T-helper 2 cell treated with Interferon-gamma antibody and Interleukin-4, amounts not matched to agents 5 μg/mL and 100 μg/mL, for 36 hours (primary cell): ENCODE results near the gene SERPINB2.
A peak's percentile ranks its signal among the peaks of the same experiment; 100 is the strongest.

Experiments
- DNase-seq: peaks from one replicate; pipeline ENCODE4 v3.0.0; 2021; ENCODE audit warnings: low spot score
- H3K27ac Mint-ChIP-seq: one replicate; pipeline ENCODE4 v1.8.0; 2021; ENCODE audit warnings: mild to moderate bottlenecking, mixed read lengths
- H3K27me3 Mint-ChIP-seq: one replicate; pipeline ENCODE4 v1.8.0; 2021; ENCODE audit warnings: low read depth, mixed read lengths
- H3K36me3 Mint-ChIP-seq: one replicate; pipeline ENCODE4 v1.8.0; 2021; ENCODE audit warnings: low read depth, mixed read lengths
- H3K4me1 Mint-ChIP-seq: one replicate; pipeline ENCODE4 v1.8.0; 2021; ENCODE audit warnings: low read depth, mixed read lengths
- H3K4me3 Mint-ChIP-seq: one replicate; pipeline ENCODE4 v1.8.0; 2022; ENCODE audit warnings: mild to moderate bottlenecking, moderate library complexity, mixed read lengths
- H3K9me3 Mint-ChIP-seq: one replicate; pipeline ENCODE4 v1.8.0; 2021; ENCODE audit warnings: mixed read lengths

SERPINB2 gene, protein sequence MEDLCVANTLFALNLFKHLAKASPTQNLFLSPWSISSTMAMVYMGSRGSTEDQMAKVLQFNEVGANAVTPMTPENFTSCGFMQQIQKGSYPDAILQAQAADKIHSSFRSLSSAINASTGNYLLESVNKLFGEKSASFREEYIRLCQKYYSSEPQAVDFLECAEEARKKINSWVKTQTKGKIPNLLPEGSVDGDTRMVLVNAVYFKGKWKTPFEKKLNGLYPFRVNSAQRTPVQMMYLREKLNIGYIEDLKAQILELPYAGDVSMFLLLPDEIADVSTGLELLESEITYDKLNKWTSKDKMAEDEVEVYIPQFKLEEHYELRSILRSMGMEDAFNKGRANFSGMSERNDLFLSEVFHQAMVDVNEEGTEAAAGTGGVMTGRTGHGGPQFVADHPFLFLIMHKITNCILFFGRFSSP

DNA sequence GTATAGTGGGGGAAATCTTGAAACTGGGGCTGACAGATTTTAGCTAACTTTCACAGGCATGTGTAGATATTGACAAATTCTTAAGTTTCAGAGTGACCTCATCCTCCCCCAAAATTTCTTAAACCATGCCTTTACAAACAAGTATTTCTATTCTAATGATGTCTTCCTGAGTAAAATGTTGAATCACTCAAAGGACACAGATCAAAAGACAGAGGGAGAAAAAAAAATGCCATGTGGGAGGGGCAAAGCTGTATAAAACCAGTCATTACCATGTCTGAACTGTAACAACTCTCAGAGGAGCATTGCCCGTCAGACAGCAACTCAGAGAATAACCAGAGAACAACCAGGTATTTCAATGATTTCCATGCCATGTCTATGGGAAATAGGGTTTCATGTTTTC, at the start of gene SERPINB2:
Gene SERPINB2 (plus strand): TSS at position 282 of the 400 bp plus-strand sequence. CDS start 3,740 bp downstream, outside the sequence.
- H3K4me1 Mint-ChIP-seq: no peaks in the 10 kb centered on the region
- H3K36me3 Mint-ChIP-seq: no peaks in the 10 kb centered on the region
- H3K4me3 Mint-ChIP-seq: no peak within 1 kb of the TSS
- H3K27ac Mint-ChIP-seq: no peak within 1 kb of the TSS
- H3K27me3 Mint-ChIP-seq: peaks cover 6% of the 10 kb centered on the region
- DNase-seq: peak; percentile 9
- H3K9me3 Mint-ChIP-seq: no peaks in the 10 kb centered on the region

- no peaks in the 10 kb centered on the region for H3K36me3 Mint-ChIP-seq
- no peak for DNase-seq
- H3K9me3 Mint-ChIP-seq: no peaks in the 10 kb centered on the region
- H3K27ac Mint-ChIP-seq: no peak overlapping the region
- H3K4me3 Mint-ChIP-seq: no peak overlapping the region
- peaks cover 11% of the 10 kb centered on the region for H3K27me3 Mint-ChIP-seq
- no peaks in the 10 kb centered on the region for H3K4me1 Mint-ChIP-seq
Measured at GRCh38 chr18:63843008-63843407, 44.5 kb upstream of the SERPINB2 start.

DNA sequence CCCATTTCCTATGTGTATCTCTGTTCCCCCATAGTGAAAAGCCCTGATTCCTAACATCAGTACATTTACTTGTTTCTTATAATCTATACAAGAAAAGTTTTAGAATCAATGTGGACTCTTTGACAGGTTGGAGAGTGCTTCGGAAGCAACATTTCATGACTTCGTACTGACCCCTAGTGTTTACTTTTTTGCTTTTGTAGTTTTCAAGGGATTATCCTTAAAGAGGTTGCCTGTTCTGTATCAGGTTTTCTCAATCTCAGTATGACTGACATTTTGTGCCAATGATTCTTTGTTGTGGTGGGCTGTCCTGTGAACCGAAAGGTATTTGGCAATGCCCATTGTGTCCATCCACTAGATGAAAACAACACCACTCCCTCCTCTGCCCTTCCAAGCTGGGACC, 43.3 kb upstream of the SERPINB2 start:
- Mint-ChIP-seq H3K36me3 (no peaks in the 10 kb centered on the region), H3K9me3 (no peaks in the 10 kb centered on the region), H3K27me3 (peaks cover 9% of the 10 kb centered on the region), H3K4me3 (no peak overlapping the region), H3K27ac (no peak overlapping the region), H3K4me1 (no peaks in the 10 kb centered on the region)
- DNase-seq: no peak

- Mint-ChIP-seq H3K4me3 (no peak overlapping the region), H3K27ac (no peak overlapping the region), H3K36me3 (no peaks in the 10 kb centered on the region), H3K27me3 (peaks cover 8% of the 10 kb centered on the region), H3K9me3 (no peaks in the 10 kb centered on the region), H3K4me1 (no peaks in the 10 kb centered on the region)
- no peak for DNase-seq
Measured at GRCh38 chr18:63848159-63848558, 39.3 kb upstream of the SERPINB2 start.

DNA sequence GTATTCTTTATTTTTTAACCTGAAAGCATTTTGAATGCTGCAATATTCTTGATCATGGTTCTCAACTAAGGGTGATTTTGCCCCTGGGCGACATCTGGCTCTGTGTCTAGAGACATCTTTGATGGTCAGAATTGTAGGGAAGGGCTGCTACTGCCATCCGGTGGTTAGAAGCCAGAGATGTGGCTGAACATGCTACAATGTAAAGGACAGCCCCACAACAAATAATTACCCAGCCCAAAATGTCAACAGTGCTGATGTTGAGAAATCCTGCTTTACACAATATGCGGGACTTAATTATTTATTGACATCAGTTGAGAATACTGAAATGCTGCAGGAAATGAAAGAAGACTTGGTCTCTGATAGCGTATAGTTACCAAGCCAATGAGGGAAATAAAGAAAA, 37.5 kb upstream of the SERPINB2 start:
- Mint-ChIP-seq H3K27me3 (peaks cover 9% of the 10 kb centered on the region), H3K36me3 (no peaks in the 10 kb centered on the region), H3K9me3 (no peaks in the 10 kb centered on the region), H3K27ac (no peak overlapping the region), H3K4me3 (no peak overlapping the region), H3K4me1 (no peaks in the 10 kb centered on the region)
- no peak for DNase-seq

GRCh38 chr18:63850636-63851035, 36.9 kb upstream of the SERPINB2 start:
- H3K4me1 Mint-ChIP-seq: no peaks in the 10 kb centered on the region
- no peak for DNase-seq
- no peak overlapping the region for H3K4me3 Mint-ChIP-seq
- no peaks in the 10 kb centered on the region for H3K36me3 Mint-ChIP-seq
- no peaks in the 10 kb centered on the region for H3K9me3 Mint-ChIP-seq
- peaks cover 8% of the 10 kb centered on the region for H3K27me3 Mint-ChIP-seq
- H3K27ac Mint-ChIP-seq: no peak overlapping the region

DNA sequence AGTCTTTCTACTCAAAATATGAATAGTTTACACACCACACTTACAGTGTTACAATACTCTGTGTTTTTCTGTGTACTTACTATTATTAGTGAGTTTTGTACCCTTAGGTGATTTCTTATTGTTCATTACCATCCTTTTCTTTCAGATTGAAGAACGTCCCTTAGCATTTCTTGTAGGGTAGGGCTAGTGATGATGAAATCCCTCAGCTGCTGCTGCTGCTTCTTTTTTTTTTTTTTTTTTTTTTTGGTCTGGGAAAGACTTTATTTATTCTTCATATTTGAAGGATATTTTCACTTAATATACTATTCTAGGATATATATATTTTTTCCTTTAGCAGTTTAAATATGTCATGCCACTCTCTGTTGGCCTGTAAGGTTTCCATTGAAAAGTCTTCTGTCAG, 29.0 kb upstream of the SERPINB2 start:
- Mint-ChIP-seq H3K36me3 (no peaks in the 10 kb centered on the region), H3K4me3 (no peak overlapping the region)

DNA sequence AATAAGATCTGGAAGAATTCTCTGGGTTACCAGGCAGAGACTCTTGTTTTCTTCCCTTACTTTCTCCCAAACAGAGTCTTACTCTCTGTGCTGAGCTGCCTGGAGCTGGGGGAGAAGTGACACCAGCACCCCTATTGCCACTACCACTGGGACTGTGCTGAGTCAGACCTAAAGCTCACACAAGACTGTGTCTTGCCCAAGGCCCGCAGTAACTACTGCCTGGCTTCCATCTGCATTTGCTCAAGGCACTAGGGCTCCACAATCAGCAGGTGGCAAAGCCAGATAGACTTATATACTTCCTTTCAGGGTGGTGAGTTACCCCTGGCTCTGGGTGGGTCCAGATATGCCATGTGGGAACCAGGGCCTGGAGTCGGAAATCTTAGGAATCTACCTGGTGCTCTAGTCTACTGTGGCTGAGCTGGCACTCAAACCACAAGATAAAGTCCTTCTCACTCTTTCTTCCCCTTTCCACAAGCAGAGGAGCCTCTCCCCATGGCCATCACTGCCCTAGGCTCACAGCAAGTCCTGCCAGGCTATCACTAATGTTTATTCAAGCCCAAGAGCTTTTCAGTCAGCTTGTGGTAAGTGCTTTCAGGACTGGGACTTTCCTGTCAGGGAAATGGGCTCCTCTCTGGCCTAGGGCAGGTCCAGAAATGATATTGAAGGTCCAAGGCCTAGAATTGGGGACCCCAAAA, 27.6 kb upstream of the SERPINB2 start:
- no peak for DNase-seq
- Mint-ChIP-seq H3K27ac (no peak overlapping the region), H3K27me3 (peaks cover 2% of the 10 kb centered on the region), H3K36me3 (no peaks in the 10 kb centered on the region), H3K4me3 (no peak overlapping the region), H3K4me1 (no peaks in the 10 kb centered on the region), H3K9me3 (no peaks in the 10 kb centered on the region)

More for the DNA sequence above, 29.0 kb upstream of the SERPINB2 start:
- H3K4me1 Mint-ChIP-seq: no peaks in the 10 kb centered on the region
- no peak overlapping the region for H3K27ac Mint-ChIP-seq
- DNase-seq: no peak
- H3K9me3 Mint-ChIP-seq: no peaks in the 10 kb centered on the region
- peaks cover 2% of the 10 kb centered on the region for H3K27me3 Mint-ChIP-seq

DNA sequence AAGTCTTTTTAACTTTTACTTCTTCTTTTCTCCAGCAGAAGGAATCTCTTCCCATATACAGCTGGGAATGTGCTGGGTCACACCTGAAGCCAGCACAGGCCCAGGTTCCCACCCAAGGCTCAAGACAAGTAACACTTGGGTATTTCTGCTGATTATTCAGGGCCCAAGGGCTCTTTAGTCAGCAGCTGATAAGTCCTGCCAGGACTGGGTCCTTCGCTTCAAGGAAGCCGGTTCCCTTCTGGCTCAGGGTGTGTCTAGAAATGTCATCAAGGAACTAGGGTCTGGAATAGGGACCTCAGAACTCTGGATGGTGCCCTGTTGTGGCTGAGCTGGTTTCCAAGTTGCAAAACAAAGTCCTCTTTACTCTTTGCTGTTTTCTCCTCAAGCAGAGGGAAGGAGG, 27.0 kb upstream of the SERPINB2 start:
- Mint-ChIP-seq H3K27ac (no peak overlapping the region), H3K9me3 (no peaks in the 10 kb centered on the region), H3K27me3 (no peaks in the 10 kb centered on the region), H3K4me1 (no peaks in the 10 kb centered on the region), H3K36me3 (no peaks in the 10 kb centered on the region), H3K4me3 (no peak overlapping the region)
- no peak for DNase-seq

- Mint-ChIP-seq H3K27ac (no peak overlapping the region), H3K27me3 (peaks cover 2% of the 10 kb centered on the region), H3K4me1 (no peaks in the 10 kb centered on the region), H3K36me3 (no peaks in the 10 kb centered on the region), H3K9me3 (no peaks in the 10 kb centered on the region), H3K4me3 (no peak overlapping the region)
- DNase-seq: no peak
Measured at GRCh38 chr18:63867368-63868125, 20.0 kb upstream of the SERPINB2 start.

GRCh38 chr18:63868546-63868945, 19.0 kb upstream of the SERPINB2 start:
- no peaks in the 10 kb centered on the region for H3K9me3 Mint-ChIP-seq
- H3K4me1 Mint-ChIP-seq: no peaks in the 10 kb centered on the region
- H3K36me3 Mint-ChIP-seq: no peaks in the 10 kb centered on the region
- no peak for DNase-seq
- H3K27ac Mint-ChIP-seq: no peak overlapping the region
- H3K4me3 Mint-ChIP-seq: no peak overlapping the region
- peaks cover 6% of the 10 kb centered on the region for H3K27me3 Mint-ChIP-seq

GRCh38 chr18:63869374-63869773, 18.1 kb upstream of the SERPINB2 start:
- no peaks in the 10 kb centered on the region for H3K36me3 Mint-ChIP-seq
- H3K4me1 Mint-ChIP-seq: no peaks in the 10 kb centered on the region
- no peak for DNase-seq
- H3K4me3 Mint-ChIP-seq: no peak overlapping the region
- peaks cover 6% of the 10 kb centered on the region for H3K27me3 Mint-ChIP-seq
- H3K27ac Mint-ChIP-seq: no peak overlapping the region
- H3K9me3 Mint-ChIP-seq: no peaks in the 10 kb centered on the region

GRCh38 chr18:63869851-63870250, 17.7 kb upstream of the SERPINB2 start:
- no peak for DNase-seq
- no peaks in the 10 kb centered on the region for H3K9me3 Mint-ChIP-seq
- H3K4me3 Mint-ChIP-seq: no peak overlapping the region
- no peak overlapping the region for H3K27ac Mint-ChIP-seq
- H3K4me1 Mint-ChIP-seq: no peaks in the 10 kb centered on the region
- H3K27me3 Mint-ChIP-seq: peaks cover 6% of the 10 kb centered on the region
- H3K36me3 Mint-ChIP-seq: no peaks in the 10 kb centered on the region

GRCh38 chr18:63871836-63872235, 15.7 kb upstream of the SERPINB2 start:
- H3K27me3 Mint-ChIP-seq: peaks cover 6% of the 10 kb centered on the region
- no peaks in the 10 kb centered on the region for H3K36me3 Mint-ChIP-seq
- H3K9me3 Mint-ChIP-seq: no peaks in the 10 kb centered on the region
- DNase-seq: no peak
- no peak overlapping the region for H3K4me3 Mint-ChIP-seq
- no peaks in the 10 kb centered on the region for H3K4me1 Mint-ChIP-seq
- no peak overlapping the region for H3K27ac Mint-ChIP-seq
